GM19395 (cell line): ENCODE measurements around the gene ZNF451.
A peak's percentile ranks its signal among the peaks of the same experiment; 100 is the strongest.
"Not testable (repeated sequence)": the region's sequence is repeated elsewhere in the genome, so short reads cannot be mapped to it uniquely, and the experiment has no call there.

Source experiments
- ATAC-seq: cut with Tn5 transposase; IDR thresholded peaks from one replicate; pipeline ENCODE4 v1.9.1; 2021; ENCODE audit warnings: mild to moderate bottlenecking, moderate library complexity; ENCODE audit not compliant: unreplicated experiment

Gene ZNF451

GRCh38 chr6:57089265-57089664 is 723 bp upstream of the ZNF451 start:
- ATAC-seq = no peak

GRCh38 chr6:57090458-57091067 is 575 bp downstream of the ZNF451 start:
- peak; percentile 27 for ATAC-seq

GRCh38 chr6:57091375-57091774 is 1.4 kb downstream of the ZNF451 start:
- not testable (repeated sequence) for ATAC-seq

GRCh38 chr6:57094689-57095088 is 4.7 kb downstream of the ZNF451 start:
- no peak for ATAC-seq

- ATAC-seq = no peak
Measured at GRCh38 chr6:57097596-57097995, 7.6 kb downstream of the ZNF451 start.

GRCh38 chr6:57102976-57103375 is 13.0 kb downstream of the ZNF451 start:
- ATAC-seq = no peak

GRCh38 chr6:57104336-57104735 is 14.3 kb downstream of the ZNF451 start:
- ATAC-seq = no peak

- no peak for ATAC-seq
Measured at GRCh38 chr6:57106990-57107389, 17.0 kb downstream of the ZNF451 start.

GRCh38 chr6:57108691-57109090 is 18.7 kb downstream of the ZNF451 start:
- peak; percentile 95 for ATAC-seq

- no peak for ATAC-seq
Measured at GRCh38 chr6:57109880-57110279, 19.9 kb downstream of the ZNF451 start.

GRCh38 chr6:57113105-57113504 is 23.1 kb downstream of the ZNF451 start:
- no peak for ATAC-seq

GRCh38 chr6:57116776-57117175 is 26.8 kb downstream of the ZNF451 start:
- no peak for ATAC-seq

GRCh38 chr6:57117796-57118195 is 27.8 kb downstream of the ZNF451 start:
- no peak for ATAC-seq

- no peak for ATAC-seq
Measured at GRCh38 chr6:57123111-57123510, 33.1 kb downstream of the ZNF451 start.

- no peak for ATAC-seq
Measured at GRCh38 chr6:57127763-57128162, 37.8 kb downstream of the ZNF451 start.

- no peak for ATAC-seq
Measured at GRCh38 chr6:57130661-57131177, 40.7 kb downstream of the ZNF451 start.

GRCh38 chr6:57134954-57135353 is 45.0 kb downstream of the ZNF451 start:
- ATAC-seq = no peak

- no peak for ATAC-seq
Measured at GRCh38 chr6:57135885-57136284, 45.9 kb downstream of the ZNF451 start.

GRCh38 chr6:57137350-57137749 is 47.4 kb downstream of the ZNF451 start:
- ATAC-seq = no peak

GRCh38 chr6:57138026-57138425 is 48.0 kb downstream of the ZNF451 start:
- ATAC-seq = no peak

GRCh38 chr6:57141451-57142177 is 51.6 kb downstream of the ZNF451 start:
- ATAC-seq = no peak

- no peak for ATAC-seq
Measured at GRCh38 chr6:57142178-57142525, 52.2 kb downstream of the ZNF451 start.

- no peak for ATAC-seq
Measured at GRCh38 chr6:57143690-57144089, 53.7 kb downstream of the ZNF451 start.
